SW480 (cell line): ENCODE measurements around the gene REN.
A peak's percentile ranks its signal among the peaks of the same experiment; 100 is the strongest.

ENCODE experiments used
- DNase-seq: peaks from one replicate; pipeline ENCODE4 v3.0.0-alpha.2; 2016; ENCODE audit warnings: low spot score

The REN gene

GRCh38 chr1:204190212-204191211 lies 24.4 kb upstream of the REN start:
- DNase-seq: peak; percentile 79

DNA sequence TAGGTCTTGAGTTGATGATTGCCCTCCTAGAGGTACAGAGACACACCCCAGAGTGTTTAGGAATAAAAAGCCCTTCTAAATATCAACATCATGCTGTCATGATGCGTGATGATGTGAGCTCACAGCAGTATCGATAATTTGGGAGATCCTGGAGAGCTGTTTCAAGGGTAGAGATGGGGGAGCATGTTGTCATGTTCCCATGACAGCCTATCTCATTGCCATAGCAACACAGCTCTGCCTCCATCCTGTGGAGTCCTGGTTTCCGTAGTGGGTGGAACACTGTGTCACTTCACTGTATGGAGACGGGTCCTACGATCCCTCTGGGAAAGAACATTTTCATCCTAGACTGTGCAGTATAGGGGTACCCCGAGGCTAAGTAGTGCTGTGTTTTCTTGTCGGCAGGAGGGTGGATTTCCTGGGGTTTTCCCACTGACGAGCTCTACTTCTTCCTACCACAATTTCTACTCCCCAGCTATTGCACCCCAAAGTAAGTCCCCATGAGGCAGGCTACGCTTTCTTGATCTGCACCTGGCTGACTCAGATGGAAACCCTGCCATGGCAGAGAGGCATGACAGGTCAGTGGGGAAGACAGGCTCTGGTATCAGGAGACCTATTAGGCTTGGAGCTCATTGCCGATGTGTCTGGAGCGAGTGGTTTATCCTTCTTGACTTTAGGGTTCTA lies 23.0 kb upstream of the REN start:
- DNase-seq: no peak

- DNase-seq: no peak
Measured at GRCh38 chr1:204186597-204186996, 20.5 kb upstream of the REN start.

GRCh38 chr1:204181116-204181515 lies 15.0 kb upstream of the REN start:
- DNase-seq: no peak

DNA sequence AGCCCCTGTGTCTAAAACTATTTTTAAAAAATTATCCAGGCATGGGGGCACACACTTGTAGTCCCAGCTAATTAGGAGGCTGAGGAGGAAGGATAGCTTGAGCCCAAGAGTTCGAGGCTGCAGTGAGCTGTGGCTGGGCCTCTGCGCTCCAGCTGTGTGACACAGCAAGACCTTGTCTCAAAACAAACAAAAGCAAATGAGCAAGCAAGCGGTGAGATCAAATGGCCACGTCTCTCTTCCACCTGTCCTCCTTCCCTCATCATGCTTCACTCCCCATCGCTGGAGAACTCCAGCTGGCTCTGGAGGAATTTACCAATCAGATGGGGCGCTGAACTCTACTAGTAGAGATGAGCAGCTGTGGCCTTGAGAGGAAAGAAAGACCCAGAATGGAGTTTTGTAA lies 14.0 kb upstream of the REN start:
- DNase-seq: no peak

DNA sequence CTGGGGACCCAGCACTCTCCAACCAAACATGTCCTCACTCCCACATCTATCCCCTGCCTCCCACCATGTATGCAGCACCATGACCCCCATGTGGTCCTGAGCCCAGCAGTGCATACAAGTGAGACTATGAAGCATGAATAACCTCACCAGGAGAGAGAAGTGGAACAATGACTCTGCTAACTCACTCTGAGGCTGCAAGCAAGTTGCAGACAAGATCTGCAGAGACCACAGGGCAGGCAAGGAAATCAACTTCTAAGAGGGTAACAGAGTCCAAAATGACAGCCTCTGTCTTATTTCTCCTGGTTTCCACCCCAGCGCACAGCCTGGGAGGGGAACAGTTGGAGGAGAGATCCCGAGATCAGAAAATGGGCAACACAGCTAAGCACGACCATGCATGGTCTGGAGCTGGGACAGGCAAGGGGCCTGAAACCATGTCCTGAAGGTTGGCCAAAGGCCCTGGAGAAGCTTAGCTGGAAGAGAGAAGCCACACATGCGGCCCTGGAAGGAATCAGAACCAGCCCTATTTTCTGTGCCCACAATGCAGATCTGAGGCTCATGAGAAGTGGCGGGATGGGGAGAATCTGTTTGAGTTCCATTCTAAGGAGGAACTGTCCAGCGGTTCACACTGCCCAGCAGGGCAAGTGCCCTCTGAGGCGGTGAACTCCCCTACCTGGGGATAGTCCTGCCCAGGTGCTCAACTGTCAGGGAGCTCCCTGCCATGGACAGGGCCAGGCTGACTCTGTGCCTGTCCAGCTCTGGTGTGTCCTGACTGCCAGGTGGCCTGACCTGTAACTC lies 12.5 kb upstream of the REN start:
- DNase-seq: no peak

GRCh38 chr1:204177133-204177532 lies 11.0 kb upstream of the REN start:
- no peak for DNase-seq

- DNase-seq: no peak
Measured at GRCh38 chr1:204176049-204176448, 9.9 kb upstream of the REN start.

- no peak for DNase-seq
Measured at GRCh38 chr1:204174958-204175357, 8.8 kb upstream of the REN start.

DNA sequence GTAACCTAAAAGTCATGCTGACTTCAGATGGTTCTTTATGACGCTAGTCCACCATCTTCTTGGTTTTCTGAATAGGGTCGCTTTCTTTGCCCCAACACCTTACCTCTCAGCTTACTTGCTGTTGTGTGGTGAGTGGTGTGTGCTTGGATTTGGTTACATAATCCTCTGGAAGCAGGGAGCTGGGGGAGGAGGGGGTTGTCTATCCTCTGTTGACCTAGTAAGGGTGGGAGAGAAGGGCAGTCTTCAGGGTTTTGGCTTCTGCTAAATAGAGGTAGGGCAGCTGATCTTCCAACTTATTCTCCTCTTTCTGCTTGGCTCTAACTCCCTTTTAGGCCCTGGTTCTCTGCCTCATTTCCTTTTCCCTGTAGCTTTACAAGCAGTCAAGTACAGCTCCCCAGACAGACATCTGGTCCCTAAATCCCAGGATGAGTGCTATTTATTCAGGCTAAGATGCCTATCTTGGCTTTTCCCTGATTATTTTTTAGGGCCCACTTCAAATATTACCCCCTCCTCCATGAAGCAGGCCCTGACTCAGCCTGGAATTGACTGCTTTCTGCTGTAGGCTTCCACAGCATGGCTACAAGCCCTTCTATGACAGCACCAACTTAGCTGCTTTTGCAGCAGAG lies 6.4 kb upstream of the REN start:
- DNase-seq: no peak

- peak; percentile 52 for DNase-seq
Measured at GRCh38 chr1:204171751-204172178, 5.6 kb upstream of the REN start.

GRCh38 chr1:204170494-204171155 lies 4.5 kb upstream of the REN start:
- no peak for DNase-seq

DNA sequence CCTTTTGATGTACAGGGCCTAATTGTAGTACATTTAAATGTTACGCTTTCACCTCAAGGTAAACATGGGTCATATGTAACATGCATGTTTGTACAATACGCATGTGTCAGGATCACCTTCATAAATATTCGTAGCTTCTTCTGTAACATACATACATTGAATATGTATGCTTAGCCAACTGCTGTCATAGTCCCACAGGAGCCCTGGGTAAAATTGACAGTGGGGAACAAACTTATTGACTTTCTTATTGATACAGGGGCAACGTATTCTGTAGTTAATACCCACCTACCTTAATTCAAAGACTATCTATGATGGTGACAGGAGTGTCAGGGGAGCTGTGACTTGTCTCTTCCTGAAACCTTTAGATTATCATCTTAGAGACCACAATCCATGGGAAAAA lies 3.7 kb upstream of the REN start:
- no peak for DNase-seq

- DNase-seq: no peak
Measured at GRCh38 chr1:204167730-204168129, 1.6 kb upstream of the REN start.

DNA sequence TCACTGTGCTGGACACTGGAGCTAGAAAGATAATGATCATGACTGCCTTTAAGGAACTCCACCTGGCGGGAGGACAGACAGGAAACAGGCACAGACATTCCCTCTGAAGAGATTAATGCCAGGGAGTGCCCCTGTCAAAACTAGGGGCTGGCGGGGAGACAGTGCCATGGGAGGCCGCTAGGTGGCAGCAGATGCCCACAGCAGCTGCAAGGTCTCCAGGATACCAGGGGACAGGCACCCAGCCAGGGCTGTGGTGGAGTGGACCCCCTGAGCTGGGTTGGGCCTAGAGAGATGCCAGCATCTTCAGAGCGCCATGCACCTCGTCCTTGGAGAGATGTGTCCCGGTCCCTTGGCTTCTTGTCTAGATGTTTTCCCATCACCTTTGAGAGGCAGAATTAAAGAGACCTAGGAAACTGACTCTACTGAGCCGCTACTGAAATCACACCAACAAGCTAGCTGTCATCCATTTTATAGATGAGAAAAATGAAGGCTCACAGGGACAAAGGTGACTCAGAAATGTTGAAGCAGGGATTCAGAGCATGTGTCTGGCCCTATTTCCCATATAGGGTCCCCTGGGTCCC lies 3.6 kb downstream of the REN start:
- DNase-seq: peak; percentile 82

DNA sequence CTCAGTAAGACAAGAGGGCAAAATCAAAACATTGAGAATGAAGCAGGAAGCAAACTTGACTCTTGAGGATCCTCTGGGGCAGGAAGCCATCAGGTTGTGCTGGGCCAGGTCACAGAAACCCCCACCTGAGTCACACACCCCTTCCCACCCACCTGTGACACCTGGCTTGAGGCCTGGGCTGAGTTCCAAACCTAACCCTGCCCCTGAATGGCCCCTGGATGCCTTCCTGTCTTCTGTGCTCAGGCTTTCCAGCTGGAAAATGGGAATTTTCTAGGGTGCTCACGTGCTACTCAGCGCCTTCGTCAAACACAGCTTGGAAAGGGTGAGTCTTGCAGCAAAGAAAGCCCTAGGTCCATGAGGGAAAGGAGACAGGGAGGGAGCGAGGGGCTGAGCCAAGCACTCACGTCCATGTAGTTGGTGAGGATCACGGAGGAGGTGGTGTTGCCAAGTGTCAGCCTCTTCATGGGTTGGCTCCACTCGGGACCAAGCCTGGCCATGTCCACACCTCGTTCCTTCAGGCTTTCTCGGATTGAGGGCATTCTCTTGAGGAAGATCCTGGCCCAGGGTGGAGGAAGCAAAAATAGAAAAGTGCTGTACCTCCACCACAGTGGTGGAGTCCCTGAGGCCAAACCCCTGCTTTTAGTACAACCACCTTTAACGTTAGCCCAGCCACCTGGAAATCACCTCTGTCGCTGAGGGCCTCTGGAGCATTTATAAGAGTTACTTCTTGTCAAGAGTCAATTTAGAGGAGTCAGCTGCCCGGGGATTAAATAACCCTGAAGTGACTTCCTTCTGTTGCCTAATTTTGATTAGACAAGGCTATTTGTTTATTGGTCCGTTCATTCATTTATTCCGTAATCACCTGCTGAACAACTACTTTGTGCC lies 4.3 kb downstream of the REN start:
- no peak for DNase-seq

- DNase-seq: no peak
Measured at GRCh38 chr1:204157962-204158361, 8.2 kb downstream of the REN start.

- DNase-seq: no peak
Measured at GRCh38 chr1:204155881-204156280, 10.3 kb downstream of the REN start.

- no peak for DNase-seq
Measured at GRCh38 chr1:204154568-204155255, 11.4 kb downstream of the REN start.
